ENCODE measurements around the gene ADCY9. TPM values are rescaled to one million over a fixed set of nuclear protein-coding genes. Genes with fewer than 3 reads are reported as not detected.
A peak's percentile ranks its signal among the peaks of the same experiment; 100 is the strongest.

Gene ADCY9
- total RNA-seq, 2 donors from 2014 or later: 1.2 to 3.3 TPM

DNA sequence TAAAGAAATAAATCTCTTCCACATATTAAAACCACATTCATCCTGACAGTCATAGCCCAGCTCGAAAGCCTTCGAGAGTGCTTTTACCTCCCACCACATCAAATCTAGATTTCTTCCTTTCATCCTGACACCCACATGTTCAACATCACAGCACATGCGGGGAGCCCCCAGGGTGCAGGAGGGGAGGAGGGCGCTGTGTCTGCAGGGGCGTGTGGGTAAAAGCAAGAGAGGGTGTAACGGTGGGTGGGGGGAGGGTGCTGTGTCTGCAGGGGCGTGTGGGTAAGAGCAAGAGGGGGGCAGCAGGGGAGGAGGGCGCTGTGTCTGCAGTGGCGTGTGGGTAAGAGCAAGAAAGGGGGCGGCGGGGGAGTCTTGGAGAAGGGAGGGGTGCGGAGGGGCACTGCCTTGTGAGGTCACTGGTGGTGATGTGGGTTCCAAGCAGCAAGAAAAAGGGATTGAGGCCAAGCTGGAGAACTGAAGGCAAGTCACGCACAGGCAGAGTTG is 34.7 kb downstream of the ADCY9 start:
- no peak overlapping the region for H3K27ac Mint-ChIP-seq
- H3K27ac ChIP-seq (ENCODE audit: low read depth, low read length): no peak overlapping the region
- no peaks in the 10 kb centered on the region for H3K9me3 ChIP-seq (ENCODE audit: control insufficient read depth, low read length)
- no peaks in the 10 kb centered on the region for H3K4me1 ChIP-seq (ENCODE audit: control insufficient read depth, insufficient read depth, low read length)
- no peak overlapping the region for H3K4me3 Mint-ChIP-seq
- 85 to 88% methylated on average over 7 to 13 of the region's 13 CpGs for WGBS, 2 experiments (ENCODE audit: insufficient coverage in 1 of 2, insufficient read length in 1 of 2)
- no peaks in the 10 kb centered on the region for H3K4me1 Mint-ChIP-seq
- DNase-seq: peak; percentile 45
- no peak overlapping the region for H3K9ac ChIP-seq (ENCODE audit: extremely low read depth, low read length, poor library complexity, severe bottlenecking)
- H3K4me3 ChIP-seq (ENCODE audit: low read length): no peak overlapping the region
- peaks cover 4% of the 10 kb centered on the region for H3K9me3 Mint-ChIP-seq
- H3K36me3 ChIP-seq (ENCODE audit: control insufficient read depth, insufficient read depth, low read length): no peaks in the 10 kb centered on the region
- H3K27me3 ChIP-seq (ENCODE audit: control insufficient read depth, insufficient read depth, low read length, poor library complexity, severe bottlenecking): no peaks in the 10 kb centered on the region
- TF ChIP-seq, protein P1, sequence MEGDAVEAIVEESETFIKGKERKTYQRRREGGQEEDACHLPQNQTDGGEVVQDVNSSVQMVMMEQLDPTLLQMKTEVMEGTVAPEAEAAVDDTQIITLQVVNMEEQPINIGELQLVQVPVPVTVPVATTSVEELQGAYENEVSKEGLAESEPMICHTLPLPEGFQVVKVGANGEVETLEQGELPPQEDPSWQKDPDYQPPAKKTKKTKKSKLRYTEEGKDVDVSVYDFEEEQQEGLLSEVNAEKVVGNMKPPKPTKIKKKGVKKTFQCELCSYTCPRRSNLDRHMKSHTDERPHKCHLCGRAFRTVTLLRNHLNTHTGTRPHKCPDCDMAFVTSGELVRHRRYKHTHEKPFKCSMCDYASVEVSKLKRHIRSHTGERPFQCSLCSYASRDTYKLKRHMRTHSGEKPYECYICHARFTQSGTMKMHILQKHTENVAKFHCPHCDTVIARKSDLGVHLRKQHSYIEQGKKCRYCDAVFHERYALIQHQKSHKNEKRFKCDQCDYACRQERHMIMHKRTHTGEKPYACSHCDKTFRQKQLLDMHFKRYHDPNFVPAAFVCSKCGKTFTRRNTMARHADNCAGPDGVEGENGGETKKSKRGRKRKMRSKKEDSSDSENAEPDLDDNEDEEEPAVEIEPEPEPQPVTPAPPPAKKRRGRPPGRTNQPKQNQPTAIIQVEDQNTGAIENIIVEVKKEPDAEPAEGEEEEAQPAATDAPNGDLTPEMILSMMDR (conservative IDR thresholded peaks at IDR 0.05): no peak
- no peaks in the 10 kb centered on the region for H3K27me3 Mint-ChIP-seq (ENCODE audit: insufficient read depth)
- H3K36me3 Mint-ChIP-seq (ENCODE audit: low read depth): no peaks in the 10 kb centered on the region

DNA sequence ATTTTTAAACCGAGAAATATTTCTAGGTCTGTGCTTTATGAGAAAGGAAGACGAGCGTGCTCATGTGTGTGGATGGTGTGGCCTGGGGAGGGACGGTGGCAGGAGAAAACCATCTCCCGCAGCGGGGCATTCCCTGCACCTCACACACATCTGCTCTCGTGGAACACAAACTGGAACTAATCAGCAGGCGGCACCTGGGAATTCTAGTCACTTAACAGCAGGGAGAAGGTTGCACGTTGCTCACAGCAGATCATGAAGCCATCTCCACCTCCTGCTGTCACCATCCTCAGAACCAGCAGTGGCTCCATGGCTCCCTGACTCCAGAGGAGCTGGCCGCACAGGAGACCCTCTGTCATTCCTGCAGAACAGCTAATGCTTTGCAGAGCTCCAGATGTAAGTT is 35.2 kb downstream of the ADCY9 start:
- no peaks in the 10 kb centered on the region for H3K27me3 ChIP-seq (ENCODE audit: control insufficient read depth, insufficient read depth, low read length, poor library complexity, severe bottlenecking)
- H3K4me1 ChIP-seq (ENCODE audit: control insufficient read depth, insufficient read depth, low read length): no peaks in the 10 kb centered on the region
- H3K36me3 ChIP-seq (ENCODE audit: control insufficient read depth, insufficient read depth, low read length): no peaks in the 10 kb centered on the region
- no peaks in the 10 kb centered on the region for H3K9me3 ChIP-seq (ENCODE audit: control insufficient read depth, low read length)
- no peak overlapping the region for H3K9ac ChIP-seq (ENCODE audit: extremely low read depth, low read length, poor library complexity, severe bottlenecking)
- no peak overlapping the region for H3K27ac ChIP-seq (ENCODE audit: low read depth, low read length)
- DNase-seq: peak; percentile 71
- peaks cover 4% of the 10 kb centered on the region for H3K9me3 Mint-ChIP-seq
- H3K36me3 Mint-ChIP-seq (ENCODE audit: low read depth): no peaks in the 10 kb centered on the region
- H3K4me1 Mint-ChIP-seq: no peaks in the 10 kb centered on the region
- H3K4me3 ChIP-seq (ENCODE audit: low read length): no peak overlapping the region
- H3K27ac Mint-ChIP-seq: no peak overlapping the region
- no peak overlapping the region for H3K4me3 Mint-ChIP-seq
- TF ChIP-seq, protein P1 (conservative IDR thresholded peaks at IDR 0.05): no peak
- no peaks in the 10 kb centered on the region for H3K27me3 Mint-ChIP-seq (ENCODE audit: insufficient read depth)
- WGBS, 2 experiments (ENCODE audit: insufficient coverage in 1 of 2, insufficient read length in 1 of 2): 52 to 81% methylated on average over 3 to 10 of the region's 10 CpGs

DNA sequence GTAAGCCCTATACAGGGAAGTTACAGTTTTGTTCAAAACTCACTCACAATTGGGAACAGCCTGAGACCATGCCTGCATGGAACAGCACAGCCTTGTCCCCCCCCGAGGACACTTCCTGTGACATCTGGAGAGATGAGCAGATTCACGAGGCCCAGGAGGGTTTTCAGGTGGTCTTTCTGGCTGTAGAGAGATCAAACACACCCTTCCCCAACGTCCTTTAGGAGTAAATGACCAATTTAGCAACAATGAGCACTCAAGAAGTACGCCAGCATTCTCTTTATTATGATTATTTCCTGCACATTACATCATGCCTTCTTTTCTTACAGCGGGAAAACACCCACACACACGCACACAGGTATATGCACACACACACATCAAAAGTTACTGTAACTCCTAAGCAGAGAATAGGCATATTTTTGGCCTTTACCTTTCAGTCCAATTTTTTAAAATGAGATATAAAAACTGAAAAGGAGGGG is 39.0 kb downstream of the ADCY9 start:
- Histone ChIP-seq H3K4me1 (ENCODE audit: control insufficient read depth, insufficient read depth, low read length) (no peaks in the 10 kb centered on the region), H3K27me3 (ENCODE audit: control insufficient read depth, insufficient read depth, low read length, poor library complexity, severe bottlenecking) (no peaks in the 10 kb centered on the region), H3K36me3 (ENCODE audit: control insufficient read depth, insufficient read depth, low read length) (no peaks in the 10 kb centered on the region), H3K4me3 (ENCODE audit: low read length) (no peak overlapping the region), H3K27ac (ENCODE audit: low read depth, low read length) (no peak overlapping the region), H3K9me3 (ENCODE audit: control insufficient read depth, low read length) (no peaks in the 10 kb centered on the region), H3K9ac (ENCODE audit: extremely low read depth, low read length, poor library complexity, severe bottlenecking) (no peak overlapping the region)
- no peak for DNase-seq
- Mint-ChIP-seq H3K27ac (no peak overlapping the region), H3K4me1 (no peaks in the 10 kb centered on the region), H3K27me3 (ENCODE audit: insufficient read depth) (no peaks in the 10 kb centered on the region), H3K4me3 (no peak overlapping the region), H3K9me3 (no peaks in the 10 kb centered on the region), H3K36me3 (ENCODE audit: low read depth) (no peaks in the 10 kb centered on the region)
- WGBS, 2 experiments (ENCODE audit: insufficient coverage in 1 of 2, insufficient read length in 1 of 2): 61 to 84% methylated on average over 4 to 6 of the region's 6 CpGs
- TF ChIP-seq, protein P1 (conservative IDR thresholded peaks at IDR 0.05): no peak

All from endodermal cell (in vitro differentiated cells).